SU-DHL-6 (cell line): ENCODE results near the gene IGFL4.
"Not testable (repeated sequence)": the region's sequence is repeated elsewhere in the genome, so short reads cannot be mapped to it uniquely, and the experiment has no call there.

Experiments
- H2AFZ ChIP-seq: fragments of 200-600 bp; sonication (generic); 2 replicates; pipeline ENCODE4 v1.6.1; 2014; ENCODE audit warnings: low read depth, mild to moderate bottlenecking, moderate library complexity, mixed read lengths, antibody characterized with exemption, low read length; ENCODE audit not compliant: severe bottlenecking
- H3F3A ChIP-seq: fragments of 200-600 bp; shearing (Covaris generic); 2 replicates; pipeline ENCODE4 v1.6.0; 2016; ENCODE audit warnings: antibody characterized with exemption, mild to moderate bottlenecking; ENCODE audit not compliant: insufficient read depth
- H3K27ac ChIP-seq: fragments of 200-600 bp; sonication (generic); 2 replicates; pipeline ENCODE4 v1.5.1; 2016; ENCODE audit warnings: low read depth, mild to moderate bottlenecking, low read length, moderate library complexity, mixed read lengths
- H3K27me3 ChIP-seq: fragments of 200-600 bp; sonication (generic), shearing (Covaris generic); 2 replicates; pipeline ENCODE4 v1.6.0; 2014; ENCODE audit warnings: mild to moderate bottlenecking, low read length
- H3K36me3 ChIP-seq: fragments of 200-600 bp; sonication (generic); 2 replicates; pipeline ENCODE4 v1.6.1; 2014; ENCODE audit warnings: mild to moderate bottlenecking, low read length, mixed read lengths
- H3K4me2 ChIP-seq: fragments of 300-600, 200-600 bp; shearing (Covaris generic), sonication (generic); 2 replicates; pipeline ENCODE4 v1.6.0; 2014; ENCODE audit warnings: low read length, low read depth, mild to moderate bottlenecking; ENCODE audit not compliant: poor library complexity, severe bottlenecking
- H3K4me3 ChIP-seq: fragments of 200-600 bp; sonication (generic); 2 replicates; pipeline ENCODE4 v1.5.1; 2014; ENCODE audit warnings: antibody characterized with exemption, low read length, mild to moderate bottlenecking, mixed read lengths; ENCODE audit not compliant: insufficient read depth, poor library complexity, severe bottlenecking
- H3K79me2 ChIP-seq: fragments of 200-600 bp; sonication (generic); 2 replicates; pipeline ENCODE4 v1.6.1; 2014; ENCODE audit warnings: mild to moderate bottlenecking, low read length, moderate library complexity; ENCODE audit not compliant: insufficient read depth
- H3K9ac ChIP-seq: fragments of 200-600 bp; sonication (generic); 2 replicates; pipeline ENCODE4 v1.7.0; 2014; ENCODE audit warnings: mild to moderate bottlenecking, low read length
- H3K9me2 ChIP-seq: fragments of 200-600 bp; sonication (generic); replicated peaks from 2 replicates; pipeline ENCODE4 v1.6.1; 2014; ENCODE audit warnings: low read length; ENCODE audit not compliant: insufficient read depth
- H3K9me3 ChIP-seq: fragments of 200-600 bp; sonication (generic); 2 replicates; pipeline ENCODE4 v1.6.1; 2014; ENCODE audit warnings: low read length, mixed read lengths; ENCODE audit not compliant: insufficient read depth
- H4K20me1 ChIP-seq: fragments of 200-600 bp; sonication (generic); 2 replicates; pipeline ENCODE4 v1.6.1; 2014; ENCODE audit warnings: low read depth, mild to moderate bottlenecking, antibody characterized with exemption, low read length, moderate library complexity, mixed read lengths
- EZH2phosphoT487 ChIP-seq: fragments of 200-600 bp; sonication (generic), shearing (Covaris generic); conservative IDR thresholded peaks from 2 replicates; pipeline ENCODE4 v1.6.1; 2018; ENCODE audit warnings: mild to moderate bottlenecking, antibody characterized with exemption, low read length, moderate library complexity, mixed read lengths
- TF ChIP-seq, protein P1 (sequence below): fragments of 200-600 bp; sonication (generic); IDR thresholded peaks from one replicate; pipeline ENCODE4 v1.5.1; 2017; ENCODE audit warnings: antibody characterized with exemption, mild to moderate bottlenecking, low read length, moderate library complexity; ENCODE audit not compliant: insufficient read depth, poor library complexity, severe bottlenecking

Gene IGFL4

DNA sequence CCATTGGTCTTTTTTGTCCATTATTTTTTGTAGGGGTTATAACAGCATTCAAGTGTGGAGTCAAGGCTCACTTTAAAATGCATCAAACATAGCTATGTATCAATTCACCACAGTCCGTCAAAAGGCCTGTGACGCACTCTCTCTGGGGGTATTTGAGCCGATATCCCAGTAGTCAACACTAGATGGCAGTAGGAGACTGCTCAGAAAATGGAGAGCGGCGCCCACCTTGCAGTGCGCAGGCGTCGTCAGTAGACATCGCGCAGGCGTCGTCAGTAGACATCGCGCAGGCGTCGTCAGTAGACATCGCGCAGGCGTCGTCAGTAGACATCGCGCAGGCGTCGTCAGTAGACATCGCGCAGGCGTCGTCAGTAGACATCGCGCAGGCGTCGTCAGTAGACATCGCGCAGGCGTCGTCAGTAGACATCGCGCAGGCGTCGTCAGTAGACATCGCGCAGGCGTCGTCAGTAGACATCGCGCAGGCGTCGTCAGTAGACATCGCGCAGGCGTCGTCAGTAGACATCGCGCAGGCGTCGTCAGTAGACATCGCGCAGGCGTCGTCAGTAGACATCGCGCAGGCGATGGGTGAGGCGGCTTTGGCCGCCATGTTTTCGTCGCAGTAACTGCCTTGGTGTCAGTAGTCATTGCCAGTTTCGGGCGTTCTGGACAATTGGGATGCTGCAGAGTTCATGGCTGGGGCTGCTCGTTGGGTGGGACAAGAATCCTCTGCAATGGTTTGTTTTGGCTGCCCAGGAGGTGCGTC is 38.0 kb upstream of the IGFL4 start:
- H3K4me2 ChIP-seq, H3K36me3 ChIP-seq, H4K20me1 ChIP-seq, H3K4me3 ChIP-seq, H3K9me3 ChIP-seq, H3K9me2 ChIP-seq, H3K27me3 ChIP-seq, H3K9ac ChIP-seq, H3K79me2 ChIP-seq, H3F3A ChIP-seq, H2AFZ ChIP-seq, H3K27ac ChIP-seq: not testable (repeated sequence)
- TF ChIP-seq, protein P1, sequence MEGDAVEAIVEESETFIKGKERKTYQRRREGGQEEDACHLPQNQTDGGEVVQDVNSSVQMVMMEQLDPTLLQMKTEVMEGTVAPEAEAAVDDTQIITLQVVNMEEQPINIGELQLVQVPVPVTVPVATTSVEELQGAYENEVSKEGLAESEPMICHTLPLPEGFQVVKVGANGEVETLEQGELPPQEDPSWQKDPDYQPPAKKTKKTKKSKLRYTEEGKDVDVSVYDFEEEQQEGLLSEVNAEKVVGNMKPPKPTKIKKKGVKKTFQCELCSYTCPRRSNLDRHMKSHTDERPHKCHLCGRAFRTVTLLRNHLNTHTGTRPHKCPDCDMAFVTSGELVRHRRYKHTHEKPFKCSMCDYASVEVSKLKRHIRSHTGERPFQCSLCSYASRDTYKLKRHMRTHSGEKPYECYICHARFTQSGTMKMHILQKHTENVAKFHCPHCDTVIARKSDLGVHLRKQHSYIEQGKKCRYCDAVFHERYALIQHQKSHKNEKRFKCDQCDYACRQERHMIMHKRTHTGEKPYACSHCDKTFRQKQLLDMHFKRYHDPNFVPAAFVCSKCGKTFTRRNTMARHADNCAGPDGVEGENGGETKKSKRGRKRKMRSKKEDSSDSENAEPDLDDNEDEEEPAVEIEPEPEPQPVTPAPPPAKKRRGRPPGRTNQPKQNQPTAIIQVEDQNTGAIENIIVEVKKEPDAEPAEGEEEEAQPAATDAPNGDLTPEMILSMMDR = peak; percentile 17

GRCh38 chr19:46077815-46078167 is 37.0 kb upstream of the IGFL4 start:
- Histone ChIP-seq H4K20me1 (no peaks in the 10 kb centered on the region), H3F3A (no peaks in the 10 kb centered on the region), H3K79me2 (no peaks in the 10 kb centered on the region), H3K4me3 (no peak overlapping the region), H2AFZ (no peak overlapping the region), H3K27me3 (no peaks in the 10 kb centered on the region), H3K27ac (no peak overlapping the region), H3K36me3 (no peaks in the 10 kb centered on the region), H3K9me3 (no peaks in the 10 kb centered on the region), H3K9ac (no peak overlapping the region), H3K9me2 (no peaks in the 10 kb centered on the region), H3K4me2 (no peak overlapping the region)
- TF ChIP-seq, protein P1 = no peak
- no peak for TF ChIP-seq EZH2phosphoT487

DNA sequence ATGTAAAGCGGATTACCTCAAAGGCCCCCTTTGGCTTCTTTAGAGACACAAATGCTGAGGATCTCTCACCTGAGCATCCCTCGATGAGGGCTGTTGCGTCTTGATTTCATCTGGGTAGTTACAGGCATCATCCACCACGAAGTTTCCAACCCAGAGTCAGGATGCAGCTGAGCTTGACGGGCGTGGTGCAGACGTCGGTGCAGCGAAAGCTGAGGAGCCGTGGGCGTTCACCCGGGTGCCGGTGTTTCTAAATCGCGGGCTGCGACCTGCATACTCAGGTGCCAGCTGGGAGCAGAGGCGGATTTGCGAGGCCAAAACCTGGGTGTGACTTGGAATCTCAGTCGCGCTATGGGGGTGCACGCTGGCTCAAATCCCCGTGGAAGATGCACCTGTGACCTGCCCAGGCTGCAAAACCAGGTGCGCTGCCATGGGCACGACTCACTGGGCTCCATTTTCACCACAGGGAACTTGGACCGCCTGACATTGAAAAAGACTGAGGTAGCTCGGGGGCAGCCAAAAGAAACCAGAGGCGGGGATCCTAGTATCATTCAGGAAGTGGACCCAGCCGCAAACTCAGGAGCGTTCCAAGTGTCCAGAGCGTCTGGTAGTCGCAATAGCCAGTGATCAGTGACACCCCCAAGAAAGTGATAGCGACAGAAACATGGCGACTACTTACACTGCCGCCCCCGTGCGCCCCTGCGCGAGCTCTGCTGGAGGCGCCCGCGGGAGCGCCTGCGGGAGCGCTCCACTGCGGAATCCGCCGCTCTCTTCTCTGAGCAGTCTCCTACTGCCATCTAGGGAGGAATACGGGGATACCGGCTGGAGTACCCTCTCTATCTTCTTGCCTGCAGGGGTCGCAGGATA is 36.4 kb upstream of the IGFL4 start:
- Histone ChIP-seq H3K27me3 (no peaks in the 10 kb centered on the region), H3K9ac (no peak overlapping the region), H3K79me2 (no peaks in the 10 kb centered on the region), H3K27ac (no peak overlapping the region), H3F3A (no peaks in the 10 kb centered on the region), H3K9me3 (no peaks in the 10 kb centered on the region), H3K4me3 (no peak overlapping the region), H3K4me2 (no peak overlapping the region), H4K20me1 (no peaks in the 10 kb centered on the region), H3K36me3 (no peaks in the 10 kb centered on the region), H3K9me2 (no peaks in the 10 kb centered on the region), H2AFZ (no peak overlapping the region)
- TF ChIP-seq, protein P1 = peak; percentile 30
- TF ChIP-seq EZH2phosphoT487 = no peak
